GM19238 (cell line): ENCODE measurements around the gene EXTL2.
"Not testable (repeated sequence)": the region's sequence is repeated elsewhere in the genome, so short reads cannot be mapped to it uniquely, and the experiment has no call there.

Experiments used
- DNase-seq: peaks from one replicate; pipeline ENCODE4 v3.0.0; 2011; ENCODE audit warnings: low spot score; ENCODE audit not compliant: insufficient read length

The EXTL2 gene

DNA sequence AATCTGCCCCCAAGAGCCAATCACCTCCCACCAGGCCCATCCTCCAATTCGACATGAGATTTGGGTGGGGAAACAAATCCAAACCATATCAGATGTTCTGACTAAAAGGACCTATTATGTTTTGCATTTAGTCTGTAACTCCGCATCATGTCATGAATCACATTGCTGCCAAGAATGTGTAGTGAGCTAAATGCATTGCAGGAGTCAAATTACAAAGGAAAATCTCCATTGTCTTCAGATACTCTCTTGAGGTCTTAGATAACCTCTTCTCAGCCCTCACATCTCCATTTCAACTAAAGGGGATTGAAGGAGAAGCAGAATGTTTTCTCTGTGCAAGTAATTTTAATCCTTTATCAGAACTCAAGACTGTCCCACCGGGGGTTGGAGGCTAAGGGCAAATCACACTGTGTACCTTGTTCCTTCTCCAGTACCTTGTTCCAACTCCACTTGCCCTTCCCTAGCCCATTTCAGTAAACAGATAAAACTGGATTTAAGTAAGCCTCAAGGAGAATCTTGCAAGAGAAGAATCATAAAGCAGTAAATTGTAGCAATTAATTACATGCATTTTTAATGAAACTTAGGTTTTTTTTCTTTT lies 34.1 kb downstream of the EXTL2 start:
- DNase-seq = no peak

DNA sequence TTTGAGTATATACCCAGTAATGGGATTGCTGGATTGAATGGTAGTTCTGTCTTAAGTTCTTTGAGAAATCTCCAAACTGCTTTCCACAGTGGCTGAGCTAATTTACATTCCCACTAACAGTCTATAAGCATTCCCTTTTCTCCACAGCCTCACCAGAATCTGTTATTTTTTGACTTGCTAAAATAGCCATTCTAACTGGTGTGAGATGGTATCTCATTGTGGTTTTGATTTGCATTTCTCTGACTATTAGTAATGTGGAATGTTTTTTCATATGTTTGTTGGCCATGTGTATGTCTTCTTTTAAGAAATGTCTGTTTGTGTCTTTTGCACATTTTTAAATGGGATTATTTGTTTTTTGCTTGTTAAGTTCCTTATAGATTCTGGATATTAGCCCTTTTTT lies 39.5 kb downstream of the EXTL2 start:
- DNase-seq = not testable (repeated sequence)

- no peak for DNase-seq
These were observed 41.7 kb downstream of the EXTL2 start for GRCh38 chr1:100852976-100853375.

DNA sequence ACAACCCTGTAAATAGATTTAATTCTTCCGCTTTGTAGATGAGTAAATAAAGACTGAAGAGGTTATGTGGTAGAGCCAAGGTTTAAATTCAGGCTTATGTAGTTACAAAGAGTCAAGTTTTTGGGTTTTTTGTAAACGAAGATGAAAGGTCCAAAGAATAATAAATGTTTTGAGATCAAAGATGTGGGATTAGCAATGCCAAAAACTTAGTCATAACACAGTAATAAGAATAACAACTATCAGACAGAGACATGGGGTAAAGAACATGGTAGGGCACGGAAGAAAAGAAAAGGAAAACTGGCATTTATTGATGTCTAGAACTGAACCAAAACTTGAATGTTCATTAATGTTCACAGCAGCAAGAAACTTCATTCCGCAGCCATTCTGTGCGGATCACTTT lies 42.9 kb downstream of the EXTL2 start:
- no peak for DNase-seq

DNA sequence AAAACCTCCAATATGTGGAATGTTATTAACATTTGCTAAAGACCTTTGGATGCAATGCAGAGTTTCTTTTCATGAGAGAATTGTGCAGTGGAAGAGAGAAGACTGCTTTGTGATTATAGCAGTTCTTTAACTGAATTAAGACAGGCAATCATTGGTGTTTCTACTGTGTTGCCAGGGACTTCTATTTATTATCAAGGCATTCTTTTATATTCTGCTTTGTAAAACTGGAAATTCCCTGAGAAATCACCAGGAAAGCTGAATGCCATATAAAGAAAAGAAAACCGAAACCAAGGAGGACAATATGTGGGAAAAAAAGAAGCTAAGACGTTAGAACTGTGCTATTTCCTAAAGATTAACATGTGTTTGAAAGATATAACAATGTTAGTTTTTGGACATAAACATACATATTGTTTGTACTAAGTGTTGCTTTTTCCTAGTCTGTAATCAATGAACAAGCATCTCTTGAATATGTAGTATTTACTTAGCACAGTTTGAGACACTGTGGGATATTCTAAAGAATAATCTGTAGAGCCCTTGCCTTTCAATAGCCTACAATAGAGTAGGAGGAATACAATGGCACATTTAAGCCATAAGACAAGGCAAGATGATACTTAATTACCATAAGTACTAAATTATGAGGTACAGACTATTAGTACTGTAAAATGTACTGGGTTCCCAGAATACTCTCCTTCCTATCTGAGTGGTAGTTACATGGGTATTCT lies 47.1 kb downstream of the EXTL2 start:
- DNase-seq = no peak

- not testable (repeated sequence) for DNase-seq
These were observed 51.5 kb downstream of the EXTL2 start for GRCh38 chr1:100843160-100843559.

- no peak for DNase-seq
These were observed 58.5 kb downstream of the EXTL2 start for GRCh38 chr1:100835866-100836842.

- DNase-seq = no peak
These were observed 59.6 kb downstream of the EXTL2 start for GRCh38 chr1:100834777-100835660.

GRCh38 chr1:100832694-100833428 lies 61.8 kb downstream of the EXTL2 start:
- DNase-seq = no peak

- not testable (repeated sequence) for DNase-seq
These were observed 69.0 kb downstream of the EXTL2 start for GRCh38 chr1:100825666-100826065.
